Keratinocyte (primary cell): ENCODE results near the gene LDLRAD4. TPM values are rescaled to one million over a fixed set of nuclear protein-coding genes. Genes with fewer than 3 reads are reported as not detected.

Experiments
- DNase-seq: peaks from one replicate; pipeline ENCODE4 v3.0.0-alpha.2; 2011; ENCODE audit warnings: low read depth, missing footprints, low spot score
- FAIRE-seq: peaks from 2 replicates; lab custom pipeline; 2011; peaks lifted over from hg19 to GRCh38; lab: Jason Lieb, UNC
- H2AFZ ChIP-seq: 2 replicates; pipeline ENCODE4 v1.6.0; 2012; ENCODE audit warnings: low read length, control low read depth, inconsistent platforms; ENCODE audit not compliant: control insufficient read depth
- H3K27ac ChIP-seq: 2 replicates; pipeline ENCODE4 v1.5.1; 2011; ENCODE audit warnings: low read length; ENCODE audit not compliant: control insufficient read depth, insufficient read depth
- H3K27me3 ChIP-seq: 3 replicates; pipeline ENCODE4 v1.6.0; 2011; ENCODE audit warnings: low read length; ENCODE audit not compliant: control insufficient read depth, insufficient read depth; ENCODE audit errors: extremely low read depth
- H3K36me3 ChIP-seq, 2 experiments: 2 replicates in 1 of 2; 3 replicates in 1 of 2; pipeline ENCODE4 v1.5.1; 2011; ENCODE audit warnings: low read length in 2 of 2, mild to moderate bottlenecking in 1 of 2; ENCODE audit not compliant: control insufficient read depth in 2 of 2, insufficient read depth in 2 of 2; ENCODE audit errors: extremely low read depth in 1 of 2
- H3K4me1 ChIP-seq: 3 replicates; pipeline ENCODE4 v1.5.1; 2011; ENCODE audit warnings: low read length; ENCODE audit not compliant: control insufficient read depth, insufficient read depth; ENCODE audit errors: extremely low read depth
- H3K4me2 ChIP-seq: 3 replicates; pipeline ENCODE4 v1.6.0; 2011; ENCODE audit warnings: low read depth, low read length; ENCODE audit not compliant: control insufficient read depth, insufficient read depth; ENCODE audit errors: extremely low read depth
- H3K4me3 ChIP-seq, 3 experiments: fragments of 200-600 bp in 1 of 3; sonication (generic) in 1 of 3; 2 replicates in 2 of 3; 3 replicates in 1 of 3; pipeline ENCODE4 v1.5.1; 2011 to 2016; ENCODE audit warnings: low read length in 3 of 3, mild to moderate bottlenecking in 3 of 3, control low read depth in 2 of 3, inconsistent platforms in 1 of 3, low read depth in 1 of 3, mixed read lengths in 1 of 3, mixed run types in 1 of 3, moderate library complexity in 1 of 3; ENCODE audit not compliant: control insufficient read depth in 2 of 3, insufficient read depth in 2 of 3; ENCODE audit errors: extremely low read depth in 1 of 3
- H3K79me2 ChIP-seq: 2 replicates; pipeline ENCODE4 v1.6.0; 2012; ENCODE audit warnings: low read length; ENCODE audit not compliant: control insufficient read depth, insufficient read depth
- H3K9ac ChIP-seq: 3 replicates; pipeline ENCODE4 v1.6.0; 2011; ENCODE audit warnings: low read length; ENCODE audit not compliant: control insufficient read depth, insufficient read depth; ENCODE audit errors: extremely low read depth
- H3K9me1 ChIP-seq: 3 replicates; pipeline ENCODE4 v1.6.0; 2011; ENCODE audit warnings: low read length; ENCODE audit not compliant: control insufficient read depth, insufficient read depth; ENCODE audit errors: extremely low read depth
- H3K9me3 ChIP-seq: 2 replicates; pipeline ENCODE4 v1.5.1; 2012; ENCODE audit warnings: low read depth, low read length; ENCODE audit not compliant: control insufficient read depth
- H4K20me1 ChIP-seq: 3 replicates; pipeline ENCODE4 v1.6.0; 2011; ENCODE audit warnings: low read length; ENCODE audit not compliant: control insufficient read depth, insufficient read depth; ENCODE audit errors: extremely low read depth
- CTCF ChIP-seq, 3 experiments: IDR thresholded peaks in 1 of 3; conservative IDR thresholded peaks in 1 of 3; optimal IDR thresholded peaks in 1 of 3; 2 replicates in 2 of 3; 3 replicates in 1 of 3; pipeline versions ENCODE3 to v1.5.1; 2011; ENCODE audit warnings: low read length in 3 of 3, mild to moderate bottlenecking in 3 of 3, moderate library complexity in 2 of 3, control low read depth in 1 of 3, inconsistent platforms in 1 of 3; ENCODE audit not compliant: insufficient read depth in 2 of 3; ENCODE audit errors: extremely low read depth in 1 of 3
- EZH2 ChIP-seq: IDR thresholded peaks from one replicate; pipeline ENCODE4 v1.6.1; 2012; ENCODE audit warnings: inconsistent platforms, mild to moderate bottlenecking, low read length, moderate library complexity
- dilution Hi-C: fragments of 300-500 bp; cut with MboI; formaldehyde crosslinking; loops from one replicate; pipeline ENCODE4 v1.7.0; 2020; ENCODE audit warnings: low sequenced_read_pairs; ENCODE audit not compliant: extremely low pct_ligation_motif_present
- polyA plus RNA-seq, 5 experiments: library from polyadenylated mRNA; depleted of rRNA in 3 of 5; stranded (reverse) in 3 of 5; stranded (forward) in 1 of 5; unstranded in 1 of 5; fragments of >200 nt; gene quantifications; 1 replicate in 1 of 5; 2 replicates in 3 of 5; 3 replicates in 1 of 5; pipeline versions ENCODE4 v1.2.1 to v1.2.3, GENCODE V29; 2011 to 2012; ENCODE audit warnings: missing spikeins in 2 of 5, low read depth in 1 of 5, low replicate concordance in 1 of 5

Gene LDLRAD4
- polyA plus RNA-seq, 1 donor (not counting 4 experiments of a cell fraction or from before 2014, with no cell fraction given) = not detected

GRCh38 chr18:13361431-13361830 lies 142.9 kb downstream of the LDLRAD4 start:
- no peaks in the 10 kb centered on the region for H3K79me2 ChIP-seq
- H3K9ac ChIP-seq = no peak overlapping the region
- no peak for FAIRE-seq
- no peaks in the 10 kb centered on the region for H3K9me1 ChIP-seq
- no peaks in the 10 kb centered on the region for H3K9me3 ChIP-seq
- no peaks in the 10 kb centered on the region for H3K27me3 ChIP-seq
- no peak overlapping the region for H3K4me3 ChIP-seq
- DNase-seq = no peak
- TF ChIP-seq EZH2 (no peak), CTCF (optimal IDR thresholded peaks at IDR 0.05 in 1 of 3, IDR thresholded peaks at IDR 0.05 in 1 of 3, conservative IDR thresholded peaks at IDR 0.05 in 1 of 3; ENCODE audit: extremely low read depth in 1 of 3, insufficient read depth in 2 of 3, low read length in 3 of 3) (no peak)
- H3K27ac ChIP-seq = no peak overlapping the region
- H3K36me3 ChIP-seq = no peaks in the 10 kb centered on the region
- H2AFZ ChIP-seq = no peak overlapping the region
- no peaks in the 10 kb centered on the region for H3K4me1 ChIP-seq
- dilution Hi-C loops = no loop called here
- H4K20me1 ChIP-seq = no peaks in the 10 kb centered on the region
- no peak overlapping the region for H3K4me2 ChIP-seq

- Histone ChIP-seq H3K27ac (no peak overlapping the region), H3K27me3 (no peaks in the 10 kb centered on the region), H3K9ac (no peak overlapping the region), H3K79me2 (no peaks in the 10 kb centered on the region), H3K4me1 (no peaks in the 10 kb centered on the region), H3K4me2 (no peak overlapping the region), H3K9me1 (no peaks in the 10 kb centered on the region), H3K36me3 (no peaks in the 10 kb centered on the region), H3K4me3 (no peak overlapping the region), H2AFZ (no peak overlapping the region), H3K9me3 (no peaks in the 10 kb centered on the region), H4K20me1 (no peaks in the 10 kb centered on the region)
- TF ChIP-seq EZH2 (no peak), CTCF (optimal IDR thresholded peaks at IDR 0.05 in 1 of 3, IDR thresholded peaks at IDR 0.05 in 1 of 3, conservative IDR thresholded peaks at IDR 0.05 in 1 of 3; ENCODE audit: extremely low read depth in 1 of 3, insufficient read depth in 2 of 3, low read length in 3 of 3) (no peak)
- no peak for DNase-seq
- FAIRE-seq = no peak
- dilution Hi-C loops = no loop called here
Observed at GRCh38 chr18:13362051-13362450, 143.5 kb downstream of the LDLRAD4 start.
